Activated CD4-positive, CD25-positive, alpha-beta regulatory T cell treated with anti-CD3 and anti-CD28 coated beads, Interleukin-2, amount 50 U/mL, for 24 hours (primary cell): ENCODE data around the gene ERN1.
A peak's percentile ranks its signal among the peaks of the same experiment; 100 is the strongest.
"Not testable (repeated sequence)": the region's sequence is repeated elsewhere in the genome, so short reads cannot be mapped to it uniquely, and the experiment has no call there.

ENCODE experiments used
- ATAC-seq, 2 donors: fragments of 150-1000 bp; cut with Tn5 transposase; one replicate each; pipeline ENCODE4 v1.10.0; 2021; ENCODE audit warnings: mild to moderate bottlenecking in 1 of 2, moderate library complexity in 1 of 2

Gene ERN1

GRCh38 chr17:64129765-64130558 lies at the start of gene ERN1:
TSS of gene ERN1 (minus strand) at chr17:64130144. CDS start at chr17:64130029, 115 bp downstream.
- peak; percentile 83 to 85 for ATAC-seq

- not testable (repeated sequence) for ATAC-seq
Measured at GRCh38 chr17:64179024-64179423, 49.1 kb upstream of the ERN1 start.

- ATAC-seq: no peak
Measured at GRCh38 chr17:64178011-64178825, 48.3 kb upstream of the ERN1 start.

- ATAC-seq: no peak
Measured at GRCh38 chr17:64177311-64178010, 47.5 kb upstream of the ERN1 start.

GRCh38 chr17:64176556-64176955 lies 46.6 kb upstream of the ERN1 start:
- no peak for ATAC-seq

- no peak for ATAC-seq
Measured at GRCh38 chr17:64174686-64175456, 44.9 kb upstream of the ERN1 start.

- ATAC-seq: no peak
Measured at GRCh38 chr17:64173646-64174045, 43.7 kb upstream of the ERN1 start.

- no peak for ATAC-seq
Measured at GRCh38 chr17:64172510-64172909, 42.6 kb upstream of the ERN1 start.

- no peak for ATAC-seq
Measured at GRCh38 chr17:64171041-64171440, 41.1 kb upstream of the ERN1 start.

- ATAC-seq: no peak
Measured at GRCh38 chr17:64170286-64170685, 40.3 kb upstream of the ERN1 start.

- not testable (repeated sequence) for ATAC-seq
Measured at GRCh38 chr17:64167666-64168065, 37.7 kb upstream of the ERN1 start.

- no peak for ATAC-seq
Measured at GRCh38 chr17:64166876-64167275, 36.9 kb upstream of the ERN1 start.

- ATAC-seq: no peak
Measured at GRCh38 chr17:64165347-64165746, 35.4 kb upstream of the ERN1 start.

- no peak for ATAC-seq
Measured at GRCh38 chr17:64164596-64165285, 34.8 kb upstream of the ERN1 start.

- no peak for ATAC-seq
Measured at GRCh38 chr17:64163468-64163867, 33.5 kb upstream of the ERN1 start.

- ATAC-seq: no peak
Measured at GRCh38 chr17:64162554-64162953, 32.6 kb upstream of the ERN1 start.

- no peak for ATAC-seq
Measured at GRCh38 chr17:64161380-64162176, 31.6 kb upstream of the ERN1 start.

- ATAC-seq: no peak
Measured at GRCh38 chr17:64160378-64160777, 30.4 kb upstream of the ERN1 start.

- no peak for ATAC-seq
Measured at GRCh38 chr17:64158831-64159590, 29.1 kb upstream of the ERN1 start.

GRCh38 chr17:64158406-64158805 lies 28.5 kb upstream of the ERN1 start:
- no peak for ATAC-seq
